ENCODE results near the gene HIC1.

- TF ChIP-seq, protein P1, sequence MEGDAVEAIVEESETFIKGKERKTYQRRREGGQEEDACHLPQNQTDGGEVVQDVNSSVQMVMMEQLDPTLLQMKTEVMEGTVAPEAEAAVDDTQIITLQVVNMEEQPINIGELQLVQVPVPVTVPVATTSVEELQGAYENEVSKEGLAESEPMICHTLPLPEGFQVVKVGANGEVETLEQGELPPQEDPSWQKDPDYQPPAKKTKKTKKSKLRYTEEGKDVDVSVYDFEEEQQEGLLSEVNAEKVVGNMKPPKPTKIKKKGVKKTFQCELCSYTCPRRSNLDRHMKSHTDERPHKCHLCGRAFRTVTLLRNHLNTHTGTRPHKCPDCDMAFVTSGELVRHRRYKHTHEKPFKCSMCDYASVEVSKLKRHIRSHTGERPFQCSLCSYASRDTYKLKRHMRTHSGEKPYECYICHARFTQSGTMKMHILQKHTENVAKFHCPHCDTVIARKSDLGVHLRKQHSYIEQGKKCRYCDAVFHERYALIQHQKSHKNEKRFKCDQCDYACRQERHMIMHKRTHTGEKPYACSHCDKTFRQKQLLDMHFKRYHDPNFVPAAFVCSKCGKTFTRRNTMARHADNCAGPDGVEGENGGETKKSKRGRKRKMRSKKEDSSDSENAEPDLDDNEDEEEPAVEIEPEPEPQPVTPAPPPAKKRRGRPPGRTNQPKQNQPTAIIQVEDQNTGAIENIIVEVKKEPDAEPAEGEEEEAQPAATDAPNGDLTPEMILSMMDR (conservative IDR thresholded peaks at IDR 0.05; ENCODE audit: low read depth in 2 of 2), result no peak
- TF ChIP-seq POLR2AphosphoS5 (IDR thresholded peaks at IDR 0.05; ENCODE audit: low read depth) (no peak), EZH2phosphoT487 (IDR thresholded peaks at IDR 0.05; ENCODE audit: unreplicated experiment) (no peak), NANOG (IDR thresholded peaks at IDR 0.05; ENCODE audit: borderline replicate concordance) (no peak), CREB1 (CRISPR knock-in tag; IDR thresholded peaks at IDR 0.05; ENCODE audit: low read depth) (no peak), EZH2 (IDR thresholded peaks at IDR 0.05; ENCODE audit: low read depth, unreplicated experiment) (no peak), ZNF331 (CRISPR knock-in tag; IDR thresholded peaks at IDR 0.05; ENCODE audit: low read depth) (no peak)
- TF ChIP-seq, protein P2, sequence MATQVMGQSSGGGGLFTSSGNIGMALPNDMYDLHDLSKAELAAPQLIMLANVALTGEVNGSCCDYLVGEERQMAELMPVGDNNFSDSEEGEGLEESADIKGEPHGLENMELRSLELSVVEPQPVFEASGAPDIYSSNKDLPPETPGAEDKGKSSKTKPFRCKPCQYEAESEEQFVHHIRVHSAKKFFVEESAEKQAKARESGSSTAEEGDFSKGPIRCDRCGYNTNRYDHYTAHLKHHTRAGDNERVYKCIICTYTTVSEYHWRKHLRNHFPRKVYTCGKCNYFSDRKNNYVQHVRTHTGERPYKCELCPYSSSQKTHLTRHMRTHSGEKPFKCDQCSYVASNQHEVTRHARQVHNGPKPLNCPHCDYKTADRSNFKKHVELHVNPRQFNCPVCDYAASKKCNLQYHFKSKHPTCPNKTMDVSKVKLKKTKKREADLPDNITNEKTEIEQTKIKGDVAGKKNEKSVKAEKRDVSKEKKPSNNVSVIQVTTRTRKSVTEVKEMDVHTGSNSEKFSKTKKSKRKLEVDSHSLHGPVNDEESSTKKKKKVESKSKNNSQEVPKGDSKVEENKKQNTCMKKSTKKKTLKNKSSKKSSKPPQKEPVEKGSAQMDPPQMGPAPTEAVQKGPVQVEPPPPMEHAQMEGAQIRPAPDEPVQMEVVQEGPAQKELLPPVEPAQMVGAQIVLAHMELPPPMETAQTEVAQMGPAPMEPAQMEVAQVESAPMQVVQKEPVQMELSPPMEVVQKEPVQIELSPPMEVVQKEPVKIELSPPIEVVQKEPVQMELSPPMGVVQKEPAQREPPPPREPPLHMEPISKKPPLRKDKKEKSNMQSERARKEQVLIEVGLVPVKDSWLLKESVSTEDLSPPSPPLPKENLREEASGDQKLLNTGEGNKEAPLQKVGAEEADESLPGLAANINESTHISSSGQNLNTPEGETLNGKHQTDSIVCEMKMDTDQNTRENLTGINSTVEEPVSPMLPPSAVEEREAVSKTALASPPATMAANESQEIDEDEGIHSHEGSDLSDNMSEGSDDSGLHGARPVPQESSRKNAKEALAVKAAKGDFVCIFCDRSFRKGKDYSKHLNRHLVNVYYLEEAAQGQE (IDR thresholded peaks at IDR 0.05; ENCODE audit: unreplicated experiment), result no peak
These were observed 30.1 kb downstream of the HIC1 start for GRCh38 chr17:2084766-2085647.

All from GM23338 (cell line).